Uterus (tissue), 2 donors: ENCODE data around the gene RSPH10B2.
"Not testable (repeated sequence)": the region's sequence is repeated elsewhere in the genome, so short reads cannot be mapped to it uniquely, and the experiment has no call there.

ENCODE experiments used
- POLR2A ChIP-seq, 2 donors: fragments of 450-650 bp; IDR thresholded peaks; one replicate each; pipeline ENCODE4 v1.6.1; 2016; ENCODE audit warnings: antibody characterized with exemption in 2 of 2, mild to moderate bottlenecking in 1 of 2, moderate library complexity in 1 of 2
- TF ChIP-seq, protein P1 (sequence below), 4 experiments: fragments of 200-600 bp in 2 of 4; fragments of 450-650 bp in 2 of 4; sonication (generic) in 2 of 4; IDR thresholded peaks; one replicate each; pipeline ENCODE4 v1.5.1; 2016 to 2019; ENCODE audit warnings: antibody characterized with exemption in 4 of 4, mild to moderate bottlenecking in 2 of 4, moderate library complexity in 1 of 4

DNA sequence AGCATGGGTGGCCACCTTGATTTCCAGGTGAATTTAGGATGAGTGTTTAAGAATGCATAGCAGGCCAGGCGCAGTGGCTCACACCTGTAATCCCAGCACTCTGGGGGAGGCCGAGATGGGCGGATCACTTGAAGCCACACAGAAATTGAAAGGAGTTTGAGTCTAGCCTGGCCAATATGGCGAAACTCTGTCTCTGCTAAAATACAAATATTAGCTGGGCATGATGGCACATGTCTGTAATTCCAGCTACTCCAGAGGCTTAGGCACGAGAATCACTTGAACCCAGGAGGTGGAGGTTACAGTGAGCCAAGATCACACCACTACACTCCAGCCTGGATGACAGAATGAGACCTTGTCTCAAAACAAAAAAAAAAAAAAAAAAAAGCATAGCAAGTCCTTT is 27.6 kb upstream of the RSPH10B2 start:
- not testable (repeated sequence) for TF ChIP-seq POLR2A (IDR thresholded peaks at IDR 0.05)
- TF ChIP-seq, protein P1, sequence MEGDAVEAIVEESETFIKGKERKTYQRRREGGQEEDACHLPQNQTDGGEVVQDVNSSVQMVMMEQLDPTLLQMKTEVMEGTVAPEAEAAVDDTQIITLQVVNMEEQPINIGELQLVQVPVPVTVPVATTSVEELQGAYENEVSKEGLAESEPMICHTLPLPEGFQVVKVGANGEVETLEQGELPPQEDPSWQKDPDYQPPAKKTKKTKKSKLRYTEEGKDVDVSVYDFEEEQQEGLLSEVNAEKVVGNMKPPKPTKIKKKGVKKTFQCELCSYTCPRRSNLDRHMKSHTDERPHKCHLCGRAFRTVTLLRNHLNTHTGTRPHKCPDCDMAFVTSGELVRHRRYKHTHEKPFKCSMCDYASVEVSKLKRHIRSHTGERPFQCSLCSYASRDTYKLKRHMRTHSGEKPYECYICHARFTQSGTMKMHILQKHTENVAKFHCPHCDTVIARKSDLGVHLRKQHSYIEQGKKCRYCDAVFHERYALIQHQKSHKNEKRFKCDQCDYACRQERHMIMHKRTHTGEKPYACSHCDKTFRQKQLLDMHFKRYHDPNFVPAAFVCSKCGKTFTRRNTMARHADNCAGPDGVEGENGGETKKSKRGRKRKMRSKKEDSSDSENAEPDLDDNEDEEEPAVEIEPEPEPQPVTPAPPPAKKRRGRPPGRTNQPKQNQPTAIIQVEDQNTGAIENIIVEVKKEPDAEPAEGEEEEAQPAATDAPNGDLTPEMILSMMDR (IDR thresholded peaks at IDR 0.05), result not testable (repeated sequence)
